ENCODE measurements around the gene ACIN1.
"Not testable (repeated sequence)": the region's sequence is repeated elsewhere in the genome, so short reads cannot be mapped to it uniquely, and the experiment has no call there.

ACIN1 gene

GRCh38 chr14:23035303-23036144 is 59.4 kb downstream of the ACIN1 start:
- DNase-seq, result no peak

DNA sequence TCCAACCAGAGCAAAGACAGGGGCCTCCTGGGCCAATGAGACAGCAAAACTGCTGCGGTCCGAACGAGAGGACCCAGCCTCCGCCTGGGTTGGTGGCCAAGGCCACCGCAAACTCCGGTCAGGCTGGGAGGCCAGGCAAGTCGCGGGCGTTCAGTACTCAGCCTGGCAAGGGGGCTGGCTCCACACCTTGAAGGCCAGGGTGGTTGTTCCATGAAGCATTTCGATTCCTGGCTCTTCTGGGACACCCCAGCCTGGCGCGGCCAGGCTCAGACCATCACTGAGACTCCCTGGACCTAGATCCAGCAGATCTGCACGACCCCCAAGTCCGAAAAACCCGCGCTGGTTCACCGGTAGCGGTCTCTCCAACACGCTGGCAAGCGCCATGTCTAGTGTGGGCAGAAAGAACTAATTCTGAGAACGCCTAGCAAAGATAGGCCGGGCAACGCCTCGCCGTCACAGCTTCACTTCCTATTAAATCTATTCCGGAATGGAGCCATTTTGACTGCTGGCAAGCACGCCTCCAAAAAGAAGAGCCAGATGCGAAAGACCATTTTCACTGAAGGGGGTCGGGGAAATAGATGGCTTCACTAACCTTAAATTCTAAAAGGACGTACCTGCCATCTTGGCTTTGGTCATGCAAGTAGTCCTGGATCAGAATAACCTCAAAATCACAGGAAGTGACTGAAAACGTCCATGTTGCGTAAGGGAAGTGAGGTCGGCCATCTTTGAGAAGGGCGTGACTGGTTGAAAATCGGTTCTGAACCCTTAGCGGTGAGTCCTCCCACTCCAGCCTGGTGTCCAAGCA is 60.2 kb downstream of the ACIN1 start, which contains the start of gene PSMB5:
PSMB5 (minus strand) TSS at position 403 of the 805 bp plus-strand sequence; CDS start at position 384, 19 bp downstream.
- DNase-seq, result peak; percentile 93

DNA sequence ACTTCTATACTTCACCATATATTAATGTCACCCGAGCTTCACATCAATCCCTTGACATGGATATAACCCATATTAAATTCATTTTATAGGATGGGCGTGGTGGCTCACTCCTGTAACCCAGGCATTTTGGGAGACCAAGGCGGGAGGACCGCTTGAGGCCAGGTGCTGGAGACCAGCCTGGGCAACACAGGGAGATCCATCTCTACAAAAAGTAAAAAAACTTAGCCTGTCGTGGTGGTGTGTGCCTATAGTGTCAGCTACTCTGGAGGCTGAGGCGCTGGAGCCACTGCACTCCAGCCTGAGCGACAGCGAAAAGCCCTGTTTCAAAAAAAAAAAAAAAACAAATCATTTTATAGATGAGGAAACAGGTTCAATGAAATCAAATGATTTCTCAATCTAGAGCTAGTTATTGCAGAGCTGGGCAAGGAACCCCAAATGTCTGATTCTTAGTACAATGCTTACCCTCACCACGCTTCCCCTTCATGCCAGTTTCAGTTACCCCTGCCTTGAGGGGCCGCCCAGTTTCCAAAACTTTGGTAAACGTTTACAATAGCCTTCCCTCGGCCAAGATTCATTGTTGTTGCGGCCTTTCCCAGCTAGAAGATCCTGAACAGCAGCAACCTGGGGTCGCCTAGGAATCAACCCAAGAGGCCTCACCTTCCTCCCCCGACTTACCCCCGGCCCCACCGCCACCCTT is 61.0 kb downstream of the ACIN1 start:
- no peak for DNase-seq

- DNase-seq, result no peak
Observed at GRCh38 chr14:23033251-23033727, 61.6 kb downstream of the ACIN1 start.

- no peak for DNase-seq
Observed at GRCh38 chr14:23030936-23031335, 64.0 kb downstream of the ACIN1 start.

GRCh38 chr14:23028799-23029198 is 66.1 kb downstream of the ACIN1 start:
- no peak for DNase-seq

GRCh38 chr14:23025151-23025814 is 69.7 kb downstream of the ACIN1 start:
- DNase-seq, result no peak

- no peak for DNase-seq
Observed at GRCh38 chr14:23024612-23025075, 70.3 kb downstream of the ACIN1 start.

DNA sequence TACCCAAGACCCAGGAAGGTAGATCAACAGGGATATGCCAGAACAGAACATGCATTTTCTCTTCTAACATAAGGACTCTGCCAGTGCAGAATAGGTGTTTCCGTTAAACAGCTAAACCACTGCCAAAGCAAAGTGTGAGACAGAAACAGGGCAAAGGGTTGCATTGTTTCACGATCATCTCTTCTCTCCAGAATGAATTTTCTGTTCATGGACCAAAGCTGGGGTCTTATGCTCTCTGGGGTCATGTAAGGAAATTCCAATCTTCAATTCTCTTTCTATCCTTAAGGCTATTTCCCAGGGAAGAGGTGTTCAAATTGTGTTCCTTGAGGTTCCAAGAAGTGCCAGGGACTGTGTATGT is 71.2 kb downstream of the ACIN1 start:
- no peak for DNase-seq

- no peak for DNase-seq
Observed at GRCh38 chr14:23023022-23023794, 71.7 kb downstream of the ACIN1 start.

DNA sequence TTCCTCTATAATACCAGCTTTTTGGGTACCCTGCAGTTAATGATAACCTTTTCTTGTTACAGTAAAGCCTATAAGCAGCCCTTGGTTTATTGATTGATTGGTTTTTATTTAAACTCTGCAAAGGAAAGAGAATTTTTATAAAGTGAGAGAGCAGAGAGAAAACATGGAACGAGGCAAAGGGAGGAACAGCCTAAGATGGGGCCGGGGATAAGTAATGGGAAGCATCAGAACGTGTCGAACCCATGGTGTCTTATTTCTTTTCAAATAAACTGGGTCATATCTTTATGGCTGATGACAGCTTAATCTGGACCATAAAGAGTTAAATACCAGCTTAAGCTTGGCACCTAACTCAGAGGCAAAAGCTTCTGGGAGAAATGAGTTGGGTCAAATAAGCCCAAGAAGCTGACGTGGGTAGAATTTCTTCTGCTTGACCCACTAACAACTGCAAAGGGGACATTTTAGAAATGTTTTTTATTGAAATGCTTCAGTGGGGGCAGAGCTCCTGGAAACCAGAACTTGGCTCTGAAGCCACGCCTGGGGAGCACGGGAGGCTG is 73.0 kb downstream of the ACIN1 start:
- no peak for DNase-seq

DNA sequence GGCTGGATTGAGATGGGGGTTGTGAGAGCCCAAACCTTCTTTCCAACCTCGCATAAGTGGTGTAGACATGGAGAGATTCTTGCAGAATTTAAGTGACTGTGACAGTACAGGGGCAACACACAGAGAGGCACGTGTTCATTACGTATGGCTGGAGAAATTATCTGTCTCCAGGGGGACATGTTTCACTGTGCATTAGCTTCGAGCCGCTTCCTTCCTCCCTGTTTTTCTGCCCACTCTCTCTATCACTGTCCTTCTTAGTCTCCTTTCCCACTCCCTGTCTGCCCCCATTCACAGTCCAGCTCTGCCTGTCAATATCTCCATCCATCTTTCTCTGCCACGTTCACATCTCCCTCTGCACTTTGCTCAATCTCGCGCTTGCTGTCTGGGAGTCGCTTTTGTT is 73.5 kb downstream of the ACIN1 start:
- DNase-seq, result no peak

DNA sequence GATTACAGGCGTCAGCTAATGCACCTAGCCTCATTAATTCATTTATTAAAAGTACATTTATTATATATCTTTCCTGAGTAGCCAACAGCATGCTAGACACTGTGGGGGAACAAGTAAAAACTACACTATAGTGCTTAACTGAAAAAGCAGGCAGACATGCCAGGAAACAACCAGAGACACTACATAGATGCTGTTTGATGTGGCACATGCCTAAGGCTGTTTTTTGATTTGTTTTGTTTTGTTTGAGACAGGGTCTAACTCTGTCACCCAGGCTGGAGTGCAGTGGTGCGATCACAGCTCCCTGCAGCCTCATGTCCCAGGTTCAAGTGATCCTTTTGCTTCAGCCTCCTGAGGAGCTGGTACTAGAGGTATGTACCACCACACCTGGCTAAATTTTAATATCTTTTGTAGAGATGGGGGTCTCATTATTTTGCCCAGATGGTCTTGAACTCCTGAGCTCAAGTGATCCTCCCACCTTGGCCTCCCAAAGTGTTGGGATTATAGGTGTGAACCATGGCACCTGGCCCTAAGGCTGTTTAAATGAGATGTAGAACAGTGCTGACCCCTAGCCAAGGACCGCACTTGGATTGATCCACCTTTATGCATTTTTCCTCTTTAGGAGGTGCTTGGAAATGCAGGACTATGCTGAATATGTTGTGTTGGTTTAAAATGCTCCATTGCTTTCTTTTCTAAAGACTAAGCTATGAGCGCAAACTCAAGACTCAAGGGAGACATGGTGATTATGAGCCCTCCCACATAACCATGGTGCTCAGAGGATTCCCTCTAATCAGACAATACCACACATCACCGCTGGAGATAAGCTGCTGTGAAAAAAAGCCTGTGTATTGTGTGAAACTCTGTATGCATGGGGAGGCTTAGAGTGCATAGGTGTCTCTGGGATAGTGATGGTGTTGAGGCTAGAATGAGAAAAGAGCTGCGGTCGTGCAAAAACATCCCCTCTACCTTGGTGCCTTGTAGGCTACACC is 74.5 kb downstream of the ACIN1 start:
- DNase-seq, result no peak

- DNase-seq, result no peak
Observed at GRCh38 chr14:23018107-23018506, 76.8 kb downstream of the ACIN1 start.

- no peak for DNase-seq
Observed at GRCh38 chr14:23017091-23017490, 77.8 kb downstream of the ACIN1 start.

DNA sequence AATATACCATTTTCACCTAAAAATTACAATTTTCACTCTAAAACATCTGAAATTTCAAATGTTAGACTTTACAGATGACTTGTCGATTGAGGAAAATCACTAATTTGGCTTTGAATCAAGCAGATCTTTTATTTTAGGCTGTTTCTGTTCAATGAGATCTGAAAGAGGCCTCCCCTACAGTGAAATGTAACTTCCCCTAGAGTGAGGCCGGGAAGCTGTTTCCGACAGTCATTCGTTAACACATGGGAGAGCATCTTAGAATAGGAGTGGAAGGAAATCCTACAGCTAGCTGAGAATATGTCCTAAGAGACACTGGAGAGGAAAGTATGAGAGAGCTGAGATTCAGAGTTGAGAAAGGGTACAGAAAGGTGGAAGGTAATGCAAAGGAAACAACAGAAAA is 79.3 kb downstream of the ACIN1 start:
- DNase-seq, result no peak

- DNase-seq, result not testable (repeated sequence)
Observed at GRCh38 chr14:23013749-23014054, 81.2 kb downstream of the ACIN1 start.

GRCh38 chr14:23013054-23013748 is 81.7 kb downstream of the ACIN1 start:
- DNase-seq, result no peak

DNA sequence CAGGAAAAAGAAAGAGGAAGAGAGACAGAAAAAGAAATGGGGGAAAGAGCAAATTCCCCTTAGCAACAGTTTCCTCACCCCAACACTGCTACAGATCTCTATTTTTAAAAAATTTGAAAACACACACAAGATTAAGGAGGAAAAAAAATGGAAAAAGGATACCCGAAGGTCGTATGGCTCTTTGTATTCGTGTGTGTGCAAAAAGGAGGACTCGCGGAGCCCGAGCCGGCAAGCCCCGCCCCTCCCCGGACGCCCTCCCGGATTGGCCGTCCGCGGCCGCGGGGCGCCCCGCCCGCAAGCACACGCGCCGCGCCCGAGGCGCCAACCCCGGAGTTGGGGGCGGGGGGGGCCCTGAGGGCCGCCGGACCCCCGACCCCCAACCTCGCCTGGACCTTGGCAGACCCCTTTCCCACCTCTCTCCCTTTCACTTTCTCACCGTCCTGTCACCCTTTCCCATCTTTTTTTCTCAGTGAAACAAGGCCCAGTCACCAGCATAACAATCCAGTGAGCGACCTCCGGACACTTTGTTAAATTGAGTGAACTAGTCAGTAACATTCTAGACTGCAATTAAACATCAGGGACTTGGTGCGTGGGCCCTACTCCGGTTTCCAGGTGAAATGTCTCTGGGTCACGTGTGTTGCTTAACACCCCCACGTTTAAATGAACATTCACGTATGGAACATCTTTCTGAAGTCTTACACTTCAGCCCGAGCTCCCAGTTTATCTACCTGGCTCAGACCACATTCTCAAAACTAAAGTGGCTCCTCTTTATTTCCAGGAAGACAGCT is 84.8 kb downstream of the ACIN1 start, which contains the start of gene C14orf93:
C14orf93 (minus strand) TSS at position 205 of the 788 bp plus-strand sequence. CDS start 11,120 bp downstream, outside the sequence.
- peak; percentile 65 for DNase-seq
